Uterus (tissue), 2 donors: ENCODE measurements around the gene TSHZ2.

Experiments used
- CTCF ChIP-seq, 4 experiments: fragments of 200-600 bp in 2 of 4; fragments of 450-650 bp in 2 of 4; sonication (generic) in 2 of 4; IDR thresholded peaks; one replicate each; pipeline ENCODE4 v1.5.1; 2016 to 2019; ENCODE audit warnings: antibody characterized with exemption in 4 of 4, mild to moderate bottlenecking in 2 of 4, moderate library complexity in 1 of 4
- POLR2A ChIP-seq, 2 donors: fragments of 450-650 bp; IDR thresholded peaks; one replicate each; pipeline ENCODE4 v1.6.1; 2016; ENCODE audit warnings: antibody characterized with exemption in 2 of 2, mild to moderate bottlenecking in 1 of 2, moderate library complexity in 1 of 2

- TF ChIP-seq CTCF (IDR thresholded peaks at IDR 0.05): no peak
- no peak for TF ChIP-seq POLR2A (IDR thresholded peaks at IDR 0.05)
These were observed 371.3 kb downstream of the TSHZ2 start for GRCh38 chr20:53343448-53343847.
